Activated CD4-positive, alpha-beta T cell treated with anti-CD3 and anti-CD28 coated beads, Interleukin-10, Interleukin-2, amounts not matched to agents 100 ng/mL and 50 ng/mL, durations not matched to agents 16 hours and 8 hours (primary cell): ENCODE measurements around the gene DIP2C.
"Not testable (repeated sequence)": the region's sequence is repeated elsewhere in the genome, so short reads cannot be mapped to it uniquely, and the experiment has no call there.

Experiments used
- DNase-seq: peaks from one replicate; pipeline ENCODE4 v3.0.0-alpha.2; 2020

DIP2C gene

GRCh38 chr10:654647-654996 is 34.8 kb downstream of the DIP2C start:
- no peak for DNase-seq

- no peak for DNase-seq
Measured at GRCh38 chr10:653991-654646, 35.3 kb downstream of the DIP2C start.

- not testable (repeated sequence) for DNase-seq
Measured at GRCh38 chr10:652832-653459, 36.5 kb downstream of the DIP2C start.

GRCh38 chr10:652233-652632 is 37.2 kb downstream of the DIP2C start:
- DNase-seq, result no peak

- no peak for DNase-seq
Measured at GRCh38 chr10:651692-652091, 37.8 kb downstream of the DIP2C start.

- no peak for DNase-seq
Measured at GRCh38 chr10:650886-651615, 38.4 kb downstream of the DIP2C start.

- no peak for DNase-seq
Measured at GRCh38 chr10:650441-650851, 39.0 kb downstream of the DIP2C start.

GRCh38 chr10:649798-650440 is 39.5 kb downstream of the DIP2C start:
- DNase-seq, result no peak

GRCh38 chr10:649445-649797 is 40.0 kb downstream of the DIP2C start:
- DNase-seq, result no peak

GRCh38 chr10:647019-647418 is 42.4 kb downstream of the DIP2C start:
- not testable (repeated sequence) for DNase-seq

GRCh38 chr10:646118-646524 is 43.3 kb downstream of the DIP2C start:
- DNase-seq, result no peak

- DNase-seq, result no peak
Measured at GRCh38 chr10:644943-645334, 44.5 kb downstream of the DIP2C start.

GRCh38 chr10:644076-644942 is 45.2 kb downstream of the DIP2C start:
- DNase-seq, result no peak

GRCh38 chr10:642186-642890 is 47.1 kb downstream of the DIP2C start:
- DNase-seq, result no peak

- no peak for DNase-seq
Measured at GRCh38 chr10:641149-642010, 48.1 kb downstream of the DIP2C start.

GRCh38 chr10:640673-641045 is 48.8 kb downstream of the DIP2C start:
- DNase-seq, result no peak

GRCh38 chr10:639751-640672 is 49.5 kb downstream of the DIP2C start:
- no peak for DNase-seq

GRCh38 chr10:639001-639750 is 50.3 kb downstream of the DIP2C start:
- no peak for DNase-seq

GRCh38 chr10:637771-638195 is 51.7 kb downstream of the DIP2C start:
- no peak for DNase-seq
